PC-3 (cell line): Measurements from ENCODE around the gene ELK4.

ENCODE experiments used
- EZH2 ChIP-seq: fragments of 300-600 bp; sonication (generic); IDR thresholded peaks from one replicate; pipeline ENCODE4 v1.6.1; 2017; ENCODE audit warnings: antibody characterized with exemption, mild to moderate bottlenecking, low read length; ENCODE audit not compliant: unreplicated experiment
- TF ChIP-seq, protein P1 (sequence below): fragments of 300-600 bp; sonication (generic); conservative IDR thresholded peaks from 2 replicates; pipeline ENCODE4 v1.5.1; 2017; ENCODE audit warnings: antibody characterized with exemption, low read depth, mild to moderate bottlenecking, low read length

DNA sequence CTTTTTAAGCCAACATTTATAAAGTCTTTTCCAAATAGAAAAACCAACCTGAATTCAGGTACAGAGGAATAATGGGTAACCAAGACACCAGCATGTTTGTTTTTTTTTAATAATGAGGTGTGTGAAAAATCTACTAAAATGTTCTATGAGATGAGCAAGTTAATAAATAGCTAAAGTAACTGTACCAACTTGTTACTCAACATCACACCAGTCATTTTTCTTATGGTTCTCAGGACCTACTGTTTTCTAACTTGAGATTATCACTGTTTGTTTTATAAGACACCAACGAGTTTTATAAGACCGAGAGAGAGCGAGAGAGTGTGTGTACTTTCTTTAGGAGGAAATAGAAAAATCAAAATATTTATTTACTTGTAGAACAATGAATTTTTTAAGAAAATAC lies 12.4 kb downstream of the ELK4 start:
- TF ChIP-seq, protein P1, sequence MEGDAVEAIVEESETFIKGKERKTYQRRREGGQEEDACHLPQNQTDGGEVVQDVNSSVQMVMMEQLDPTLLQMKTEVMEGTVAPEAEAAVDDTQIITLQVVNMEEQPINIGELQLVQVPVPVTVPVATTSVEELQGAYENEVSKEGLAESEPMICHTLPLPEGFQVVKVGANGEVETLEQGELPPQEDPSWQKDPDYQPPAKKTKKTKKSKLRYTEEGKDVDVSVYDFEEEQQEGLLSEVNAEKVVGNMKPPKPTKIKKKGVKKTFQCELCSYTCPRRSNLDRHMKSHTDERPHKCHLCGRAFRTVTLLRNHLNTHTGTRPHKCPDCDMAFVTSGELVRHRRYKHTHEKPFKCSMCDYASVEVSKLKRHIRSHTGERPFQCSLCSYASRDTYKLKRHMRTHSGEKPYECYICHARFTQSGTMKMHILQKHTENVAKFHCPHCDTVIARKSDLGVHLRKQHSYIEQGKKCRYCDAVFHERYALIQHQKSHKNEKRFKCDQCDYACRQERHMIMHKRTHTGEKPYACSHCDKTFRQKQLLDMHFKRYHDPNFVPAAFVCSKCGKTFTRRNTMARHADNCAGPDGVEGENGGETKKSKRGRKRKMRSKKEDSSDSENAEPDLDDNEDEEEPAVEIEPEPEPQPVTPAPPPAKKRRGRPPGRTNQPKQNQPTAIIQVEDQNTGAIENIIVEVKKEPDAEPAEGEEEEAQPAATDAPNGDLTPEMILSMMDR: no peak
- no peak for TF ChIP-seq EZH2
